Tibial nerve (tissue), 4 donors: Measurements from ENCODE around the gene KRT9.

Source experiments
- CTCF ChIP-seq, 5 experiments: fragments of 200-600 bp in 3 of 5; fragments of 450-650 bp in 2 of 5; sonication (generic) in 3 of 5; IDR thresholded peaks; one replicate each; pipeline ENCODE4 v1.5.1; 2016 to 2019; ENCODE audit warnings: antibody characterized with exemption in 5 of 5, mild to moderate bottlenecking in 3 of 5, moderate library complexity in 2 of 5
- EP300 ChIP-seq, 2 donors: sonication (generic); formaldehyde crosslinking; IDR thresholded peaks; one replicate each; pipeline ENCODE4 v1.6.1; 2017; ENCODE audit warnings: antibody characterized with exemption in 2 of 2, mild to moderate bottlenecking in 1 of 2
- POLR2A ChIP-seq, 2 donors: fragments of 450-650 bp; IDR thresholded peaks; one replicate each; pipeline ENCODE4 v1.6.1; 2017; ENCODE audit warnings: antibody characterized with exemption in 2 of 2, mild to moderate bottlenecking in 2 of 2, moderate library complexity in 2 of 2

GRCh38 chr17:41579484-41580243 lies 7.8 kb upstream of the KRT9 start:
- TF ChIP-seq POLR2A (IDR thresholded peaks at IDR 0.05) (no peak), CTCF (IDR thresholded peaks at IDR 0.05) (peak; percentile 51 to 85 (median 77)), EP300 (IDR thresholded peaks at IDR 0.05) (no peak)
